HFFc6 (cell line): ENCODE results near the gene THSD4. TPM values are rescaled to one million over a fixed set of nuclear protein-coding genes. Genes with fewer than 3 reads are reported as not detected.

Experiments
- DNase-seq: peaks from one replicate; pipeline ENCODE4 v3.0.0-alpha.2; 2018
- H3K27ac Mint-ChIP-seq: 2 replicates; pipeline ENCODE4 v1.8.0; 2020; ENCODE audit warnings: mild to moderate bottlenecking, mixed read lengths
- H3K27me3 Mint-ChIP-seq: 2 replicates; pipeline ENCODE4 v1.8.0; 2021; ENCODE audit warnings: mild to moderate bottlenecking, moderate library complexity, mixed read lengths; ENCODE audit not compliant: insufficient read depth
- H3K36me3 Mint-ChIP-seq: 2 replicates; pipeline ENCODE4 v1.8.0; 2021; ENCODE audit warnings: low read depth, mixed read lengths
- H3K4me1 Mint-ChIP-seq: 2 replicates; pipeline ENCODE4 v1.8.0; 2020; ENCODE audit warnings: low read depth, mixed read lengths
- H3K4me3 Mint-ChIP-seq: 2 replicates; pipeline ENCODE4 v1.8.0; 2020; ENCODE audit warnings: mild to moderate bottlenecking, moderate library complexity, mixed read lengths
- H3K9me3 Mint-ChIP-seq: 2 replicates; pipeline ENCODE4 v1.8.0; 2020; ENCODE audit warnings: mild to moderate bottlenecking, mixed read lengths
- CTCF ChIP-seq: fragments of 200-600 bp; sonication (generic); IDR thresholded peaks from 2 replicates; pipeline ENCODE4 v1.5.0; 2021; ENCODE audit warnings: antibody characterized with exemption, mild to moderate bottlenecking
- total RNA-seq, 6 experiments: library from RNA; stranded (reverse); fragmentation: NEBNext Ultra II Directional; extraction: Animal tissue kit (Norgen Biotek cat#: 25700); gene quantifications; 2 replicates in 1 of 6; 3 replicates in 5 of 6; pipeline ENCODE4 v1.2.3, GENCODE V29; 2021

The THSD4 gene
- total RNA-seq, 6 experiments from 2014 or later = 32.7 to 39.1 (median 36.4) TPM

- no peak overlapping the region for H3K4me3 Mint-ChIP-seq
These were observed 639.4 kb downstream of the THSD4 start for GRCh38 chr15:71754660-71755059.

GRCh38 chr15:71755092-71755970 lies 640.1 kb downstream of the THSD4 start:
- TF ChIP-seq CTCF = no peak
- Mint-ChIP-seq H3K4me1 (peaks cover 37% of the 10 kb centered on the region), H3K4me3 (no peak overlapping the region), H3K9me3 (peaks cover 5% of the 10 kb centered on the region), H3K27ac (no peak overlapping the region), H3K36me3 (peaks cover 37% of the 10 kb centered on the region), H3K27me3 (peaks cover 3% of the 10 kb centered on the region)
- DNase-seq = no peak

More at GRCh38 chr15:71754660-71755059, 639.4 kb downstream of the THSD4 start:
- Mint-ChIP-seq H3K9me3 (no peaks in the 10 kb centered on the region), H3K4me1 (peaks cover 39% of the 10 kb centered on the region), H3K27ac (no peak overlapping the region), H3K27me3 (peaks cover 3% of the 10 kb centered on the region; the same call in 1 of the 2 replicates), H3K36me3 (peaks cover 33% of the 10 kb centered on the region)
- no peak for TF ChIP-seq CTCF
- no peak for DNase-seq

GRCh38 chr15:71756599-71757352 lies 641.5 kb downstream of the THSD4 start:
- peaks cover 3% of the 10 kb centered on the region for H3K27me3 Mint-ChIP-seq

GRCh38 chr15:71757741-71758530 lies 642.7 kb downstream of the THSD4 start:
- no peak for DNase-seq

More at GRCh38 chr15:71756599-71757352, 641.5 kb downstream of the THSD4 start:
- Mint-ChIP-seq H3K27ac (no peak overlapping the region), H3K4me3 (no peak overlapping the region), H3K36me3 (peaks cover 45% of the 10 kb centered on the region), H3K9me3 (peaks cover 18% of the 10 kb centered on the region), H3K4me1 (peaks cover 38% of the 10 kb centered on the region)
- DNase-seq = no peak
- no peak for TF ChIP-seq CTCF

More at GRCh38 chr15:71757741-71758530, 642.7 kb downstream of the THSD4 start:
- Mint-ChIP-seq H3K27me3 (peaks cover 3% of the 10 kb centered on the region), H3K27ac (no peak overlapping the region), H3K9me3 (peaks cover 18% of the 10 kb centered on the region), H3K4me1 (peaks cover 36% of the 10 kb centered on the region), H3K4me3 (no peak overlapping the region), H3K36me3 (peaks cover 45% of the 10 kb centered on the region)
- no peak for TF ChIP-seq CTCF
